Spleen (tissue), 11 donors: ENCODE results near the gene NUTM2F. TPM values are rescaled to one million over a fixed set of nuclear protein-coding genes. Genes with fewer than 3 reads are reported as not detected.
"Not testable (repeated sequence)": the region's sequence is repeated elsewhere in the genome, so short reads cannot be mapped to it uniquely, and the experiment has no call there.

Experiments
- DNase-seq: peaks from one replicate; pipeline ENCODE4 v3.0.0-alpha.2; 2020
- H3K27ac ChIP-seq, 8 donors: fragments of 200-600 bp; sonication (generic) in 7 of 8; 1 replicate in 4 of 8; 2 replicates in 4 of 8; pipeline versions ENCODE4 v1.5.0 to v1.8.0; 2016 to 2021; ENCODE audit warnings: inconsistent platforms in 4 of 8, mild to moderate bottlenecking in 4 of 8, moderate library complexity in 1 of 8
- H3K27me3 ChIP-seq, 7 donors: fragments of 200-600 bp; sonication (generic) in 6 of 7; replicated peaks in 1 of 7; 1 replicate in 4 of 7; 2 replicates in 3 of 7; pipeline versions ENCODE4 v1.5.0 to v1.8.0; 2016 to 2021; ENCODE audit warnings: inconsistent platforms in 3 of 7, mild to moderate bottlenecking in 1 of 7
- H3K36me3 ChIP-seq, 6 donors: fragments of 200-600 bp; sonication (generic) in 5 of 6; 1 replicate in 4 of 6; 2 replicates in 2 of 6; pipeline versions ENCODE4 v1.5.0 to v1.8.0; 2016 to 2021; ENCODE audit warnings: inconsistent platforms in 2 of 6
- H3K4me1 ChIP-seq, 6 donors: fragments of 200-600 bp; sonication (generic) in 5 of 6; 1 replicate in 3 of 6; 2 replicates in 3 of 6; pipeline versions ENCODE4 v1.5.0 to v1.8.0; 2016 to 2021; ENCODE audit warnings: inconsistent platforms in 3 of 6
- H3K4me3 ChIP-seq, 8 donors: fragments of 200-600 bp; sonication (generic) in 7 of 8; 1 replicate in 4 of 8; 2 replicates in 4 of 8; pipeline versions ENCODE4 v1.5.0 to v1.8.0; 2016 to 2021; ENCODE audit warnings: inconsistent platforms in 4 of 8, mild to moderate bottlenecking in 4 of 8, moderate library complexity in 2 of 8
- H3K9me3 ChIP-seq, 8 donors: fragments of 200-600 bp; sonication (generic) in 7 of 8; 1 replicate in 4 of 8; 2 replicates in 4 of 8; pipeline versions ENCODE4 v1.5.0 to v1.8.0; 2016 to 2021; ENCODE audit warnings: inconsistent platforms in 4 of 8
- WGBS, 5 donors: extraction: QIAGEN DNeasy Blood & Tissue Kit in 3 of 5; methylation state at CpG; one replicate each; pipeline versions ENCODE4 v1.1.5 to v1.1.7; 2013 to 2018; 5-methylcytosine and 5-hydroxymethylcytosine counted together
- intact Hi-C: fragments of 100-400 bp; cut with DNase I; formaldehyde crosslinking; loops from one replicate; pipeline ENCODE4 v1.15.0; 2023; ENCODE audit warnings: low total_unique reads
- polyA plus RNA-seq, 3 donors: library from polyadenylated mRNA; stranded (reverse); fragments of 200-250 nt; gene quantifications; one replicate each; pipeline ENCODE4 v1.2.1, GENCODE V29; 2013
- total RNA-seq, 7 donors: library from RNA; depleted of rRNA in 3 of 7; stranded (reverse); fragments of >200 nt in 3 of 7; fragmentation: NEBNext Ultra II Directional in 4 of 7; extraction: Animal tissue kit (Norgen Biotek cat#: 25700) in 4 of 7; gene quantifications; one replicate each; pipeline versions ENCODE4 v1.1.0 to v1.2.1, GENCODE V29; 2016 to 2021
- donor health status: healthy with polysubstance abuse.
- donor health status: DM: no; HTN: no; CAD: no; lungs with moderate emphysema.
- donor health status: DM: no; HTN: no; CAD: no.
- donor health status: Bipolar disorder and iron deficiency.
- donor health status: healthy.
- donor health status: DM: no; HTN: no; CAD: no.
- donor health status: DM: yes; HTN: yes; CAD: no.

Gene NUTM2F
- total and polyA plus RNA-seq, 10 donors, result not detected

- H3K27ac ChIP-seq, result peak overlapping the region in 4 of 8 donors; percentile 33 to 58 (median 48)
- H3K36me3 ChIP-seq, H3K9me3 ChIP-seq, intact Hi-C loops, H3K27me3 ChIP-seq, H3K4me1 ChIP-seq, H3K4me3 ChIP-seq, DNase-seq: not testable (repeated sequence)
- 87 to 93% (median 90%) methylated on average over 15 to 16 of the region's 16 CpGs for WGBS, 5 donors
Observed at GRCh38 chr9:94347451-94347850, 19.0 kb upstream of the NUTM2F start.

DNA sequence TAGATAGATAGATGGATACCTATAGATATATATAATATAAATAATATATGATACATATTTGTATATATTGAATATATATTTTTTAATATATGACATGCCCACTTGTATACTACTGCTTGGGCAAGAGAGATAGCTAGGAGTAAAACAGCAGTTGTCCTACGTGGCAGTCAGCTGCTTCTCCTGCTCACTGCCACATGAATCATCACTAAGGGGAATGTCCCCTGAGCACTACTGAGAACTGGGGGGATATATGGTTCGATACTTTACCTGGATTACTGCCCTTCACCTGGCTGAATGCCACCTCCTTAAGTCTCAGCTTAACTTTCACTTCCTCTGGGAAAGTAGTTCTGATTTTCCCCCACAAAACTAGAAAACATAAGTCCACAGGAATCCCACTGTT is 13.3 kb upstream of the NUTM2F start:
- H3K27ac ChIP-seq, H3K9me3 ChIP-seq, intact Hi-C loops, H3K27me3 ChIP-seq, H3K4me3 ChIP-seq, H3K4me1 ChIP-seq, DNase-seq: not testable (repeated sequence)
- peaks cover 0 to 12% (median 0%) of the 10 kb centered on the region in 6 donors for H3K36me3 ChIP-seq
- 71 to 100% (median 81%) methylated on average over 2 of the region's 2 CpGs; no CpG with 5 or more reads in 1 of the 5 donors for WGBS, 5 donors

DNA sequence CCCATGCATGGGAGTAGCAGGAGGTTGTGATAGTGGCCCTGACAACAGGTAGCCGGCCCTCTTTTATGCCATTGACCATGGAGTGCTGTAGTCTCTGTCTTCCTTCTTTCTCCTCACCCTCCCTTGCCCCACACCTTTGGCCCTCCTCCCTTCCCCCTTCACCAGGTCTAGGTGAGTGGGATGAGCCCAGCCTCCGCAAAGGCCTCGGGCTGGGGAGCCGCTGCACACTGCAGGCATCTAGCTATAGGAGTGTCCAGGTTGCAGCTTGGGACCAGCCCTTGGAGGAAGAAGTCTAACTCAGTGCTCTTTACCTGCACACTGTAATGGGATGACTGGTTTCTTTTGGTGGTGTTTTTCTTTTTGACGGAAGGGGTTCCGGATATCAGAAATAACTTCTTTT is 12.3 kb upstream of the NUTM2F start:
- H3K9me3 ChIP-seq, DNase-seq, H3K4me1 ChIP-seq, H3K4me3 ChIP-seq, H3K27ac ChIP-seq, intact Hi-C loops, H3K27me3 ChIP-seq: not testable (repeated sequence)
- 60 to 95% (median 88%) methylated on average over 3 to 5 of the region's 6 CpGs for WGBS, 5 donors
- H3K36me3 ChIP-seq, result peaks cover 0 to 12% (median 0%) of the 10 kb centered on the region in 6 donors

- H3K4me1 ChIP-seq, intact Hi-C loops, H3K27me3 ChIP-seq, H3K27ac ChIP-seq, H3K4me3 ChIP-seq, H3K9me3 ChIP-seq, DNase-seq: not testable (repeated sequence)
- 89 to 95% (median 93%) methylated on average over 5 to 6 of the region's 6 CpGs for WGBS, 5 donors
- peaks cover 0 to 12% (median 0%) of the 10 kb centered on the region in 6 donors for H3K36me3 ChIP-seq
Observed at GRCh38 chr9:94339657-94340056, 11.2 kb upstream of the NUTM2F start.

- H3K4me3 ChIP-seq, H3K9me3 ChIP-seq, H3K4me1 ChIP-seq, H3K27ac ChIP-seq, H3K27me3 ChIP-seq, intact Hi-C loops, DNase-seq: not testable (repeated sequence)
- H3K36me3 ChIP-seq, result peaks cover 0 to 12% (median 0%) of the 10 kb centered on the region in 6 donors
- 78 to 95% (median 90%) methylated on average over 6 to 7 of the region's 7 CpGs for WGBS, 5 donors
Observed at GRCh38 chr9:94338723-94339122, 10.3 kb upstream of the NUTM2F start.

- not testable (repeated sequence) for DNase-seq
Observed at GRCh38 chr9:94336445-94336844, 8.0 kb upstream of the NUTM2F start.

GRCh38 chr9:94325583-94325982 is 2.9 kb downstream of the NUTM2F start:
- DNase-seq, H3K4me3 ChIP-seq, H3K4me1 ChIP-seq, H3K36me3 ChIP-seq, H3K9me3 ChIP-seq, intact Hi-C loops, H3K27ac ChIP-seq, H3K27me3 ChIP-seq: not testable (repeated sequence)
- WGBS, 5 donors, result 76 to 88% (median 80%) methylated on average over 13 to 15 of the region's 16 CpGs

More at GRCh38 chr9:94336445-94336844, 8.0 kb upstream of the NUTM2F start:
- H3K4me1 ChIP-seq, H3K4me3 ChIP-seq, H3K27me3 ChIP-seq, H3K9me3 ChIP-seq, H3K27ac ChIP-seq, intact Hi-C loops: not testable (repeated sequence)
- H3K36me3 ChIP-seq, result peaks cover 0 to 12% (median 0%) of the 10 kb centered on the region in 6 donors
- 88 to 98% (median 91%) methylated on average over 4 of the region's 4 CpGs for WGBS, 5 donors

GRCh38 chr9:94323153-94323798 is 5.2 kb downstream of the NUTM2F start:
- H3K9me3 ChIP-seq, H3K4me1 ChIP-seq, intact Hi-C loops, H3K27me3 ChIP-seq, DNase-seq, H3K4me3 ChIP-seq, H3K36me3 ChIP-seq, H3K27ac ChIP-seq: not testable (repeated sequence)
- 72 to 90% (median 84%) methylated on average over 8 to 13 of the region's 18 CpGs for WGBS, 5 donors

DNA sequence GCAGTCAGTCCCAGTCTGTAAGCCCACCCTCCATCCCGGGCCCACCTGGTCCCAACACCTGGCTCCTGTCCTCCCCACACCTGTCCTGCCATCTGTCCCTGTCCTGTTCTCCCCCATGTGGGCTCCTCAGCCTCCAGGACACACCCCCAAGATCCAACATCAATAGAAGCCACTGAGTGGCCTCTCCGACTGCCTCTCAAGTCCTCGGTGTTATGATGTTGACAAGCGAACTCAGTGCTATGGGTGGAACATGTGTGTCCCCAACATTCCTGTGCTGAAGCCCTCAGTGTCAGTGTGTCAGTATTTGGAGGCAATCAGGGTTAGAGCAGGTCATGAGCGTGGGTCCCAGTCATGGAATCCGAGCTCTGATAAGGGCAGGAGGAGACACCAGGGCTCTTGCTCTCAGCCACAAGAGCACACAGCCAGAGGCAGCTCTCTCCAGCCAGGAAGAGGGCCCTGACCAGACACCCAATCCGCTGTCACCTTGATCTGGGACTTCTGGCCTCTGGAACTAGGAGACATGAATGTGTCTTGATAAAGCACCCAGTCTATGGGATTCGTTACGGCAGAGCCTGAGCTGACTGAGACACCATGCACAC is 6.0 kb downstream of the NUTM2F start:
- H3K4me1 ChIP-seq, DNase-seq, H3K9me3 ChIP-seq, H3K36me3 ChIP-seq, intact Hi-C loops, H3K4me3 ChIP-seq, H3K27ac ChIP-seq, H3K27me3 ChIP-seq: not testable (repeated sequence)
- WGBS, 5 donors, result 80 to 92% (median 90%) methylated on average over 1 to 8 of the region's 9 CpGs; no CpG with 5 or more reads in 1 of the 5 donors

DNA sequence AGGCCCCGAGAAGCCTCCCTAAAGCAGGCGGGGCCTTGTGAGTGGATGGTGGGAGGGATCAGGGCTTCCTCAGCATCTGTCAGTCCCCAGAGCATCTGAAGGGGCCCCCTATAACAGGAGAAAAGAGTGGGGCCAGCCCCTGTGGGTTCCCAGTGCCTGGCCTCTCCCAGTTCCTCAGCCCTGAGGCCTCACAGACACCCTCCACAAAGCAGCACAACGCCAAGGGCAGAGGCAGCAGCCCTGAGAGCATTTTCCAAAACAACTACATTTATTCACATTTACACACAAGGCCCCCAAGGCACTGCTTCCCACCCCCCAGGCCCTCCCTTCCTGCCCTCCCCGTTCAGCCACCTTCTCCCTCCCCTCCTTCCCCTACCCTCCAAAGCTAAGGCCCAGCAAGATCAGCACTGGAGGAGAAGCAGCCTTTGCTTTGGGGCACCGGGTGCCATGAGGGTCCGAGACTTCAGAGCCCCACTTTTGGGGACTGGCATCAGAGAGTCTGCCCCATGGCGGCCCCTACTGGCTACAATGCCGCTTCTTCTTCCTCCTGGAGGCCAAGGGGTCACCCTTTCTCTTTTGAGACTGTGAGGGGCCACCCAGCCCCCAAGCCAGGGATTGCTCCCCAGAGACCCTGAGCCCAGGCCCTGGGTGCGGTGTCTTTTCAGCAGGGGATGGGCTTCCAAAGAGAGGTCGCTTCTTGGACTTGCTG is 10.3 kb downstream of the NUTM2F start:
- H3K36me3 ChIP-seq, H3K27ac ChIP-seq, H3K4me3 ChIP-seq, H3K9me3 ChIP-seq, H3K27me3 ChIP-seq, DNase-seq, H3K4me1 ChIP-seq, intact Hi-C loops: not testable (repeated sequence)
- 100% methylated on average over 1 of the region's 10 CpGs; no CpG with 5 or more reads in 4 of the 5 donors for WGBS, 5 donors

GRCh38 chr9:94316236-94316635 is 12.2 kb downstream of the NUTM2F start:
- intact Hi-C loops, H3K4me1 ChIP-seq, DNase-seq, H3K9me3 ChIP-seq, H3K27me3 ChIP-seq, H3K4me3 ChIP-seq, H3K36me3 ChIP-seq, H3K27ac ChIP-seq: not testable (repeated sequence)
- 40 to 50% methylated on average over 2 of the region's 5 CpGs; no CpG with 5 or more reads in 3 of the 5 donors for WGBS, 5 donors
